OCI-LY1 (cell line): ENCODE results near the gene COPB2.
"Not testable (repeated sequence)": the region's sequence is repeated elsewhere in the genome, so short reads cannot be mapped to it uniquely, and the experiment has no call there.

ENCODE experiments used
- H2AFZ ChIP-seq: fragments of 200-600 bp; sonication (generic), shearing (Covaris generic); 2 replicates; pipeline ENCODE4 v1.6.0; 2014; ENCODE audit warnings: antibody characterized with exemption, mild to moderate bottlenecking, low read length
- H3F3A ChIP-seq: fragments of 200-600 bp; sonication (generic), shearing (Covaris generic); 2 replicates; pipeline ENCODE4 v1.6.0; 2014; ENCODE audit warnings: mild to moderate bottlenecking, antibody characterized with exemption, low read length, moderate library complexity; ENCODE audit not compliant: insufficient read depth
- H3K27ac ChIP-seq: fragments of 200-600 bp; sonication (generic); 2 replicates; pipeline ENCODE4 v1.5.1; 2014; ENCODE audit warnings: low read length, mixed run types, mild to moderate bottlenecking, low read depth; ENCODE audit not compliant: poor library complexity, severe bottlenecking
- H3K27me3 ChIP-seq: fragments of 200-600 bp; sonication (generic); 2 replicates; pipeline ENCODE4 v1.6.0; 2014; ENCODE audit warnings: antibody characterized with exemption, mild to moderate bottlenecking, low read length, moderate library complexity; ENCODE audit not compliant: insufficient read depth
- H3K36me3 ChIP-seq: fragments of 200-600 bp; sonication (generic); 2 replicates; pipeline ENCODE4 v1.6.1; 2014; ENCODE audit warnings: mild to moderate bottlenecking, antibody characterized with exemption, low read length, moderate library complexity, mixed read lengths; ENCODE audit not compliant: insufficient read depth
- H3K4me1 ChIP-seq: fragments of 200-600 bp; sonication (generic); 2 replicates; pipeline ENCODE4 v1.5.1; 2014; ENCODE audit warnings: mild to moderate bottlenecking, low read length, moderate library complexity; ENCODE audit not compliant: insufficient read depth, severe bottlenecking
- H3K4me2 ChIP-seq: fragments of 200-600 bp; sonication (generic), shearing (Covaris generic); 2 replicates; pipeline ENCODE4 v1.6.1; 2014; ENCODE audit warnings: low read length
- H3K4me3 ChIP-seq: fragments of 200-600 bp; sonication (generic); 2 replicates; pipeline ENCODE4 v1.5.1; 2014; ENCODE audit warnings: low read length, low read depth, mild to moderate bottlenecking, mixed read lengths; ENCODE audit not compliant: poor library complexity, severe bottlenecking
- H3K79me2 ChIP-seq: fragments of 200-600 bp; shearing (Covaris generic); 2 replicates; pipeline ENCODE4 v1.6.1; 2016; ENCODE audit warnings: mixed run types, low read length, mixed read lengths; ENCODE audit not compliant: insufficient read depth
- H3K9ac ChIP-seq: fragments of 200-600 bp; sonication (generic), shearing (Covaris generic); 2 replicates; pipeline ENCODE4 v1.6.1; 2014; ENCODE audit warnings: mild to moderate bottlenecking, low read length, mixed read lengths
- H3K9me2 ChIP-seq: fragments of 200-600 bp; sonication (generic), shearing (Covaris generic); 2 replicates; pipeline ENCODE4 v1.6.1; 2014; ENCODE audit warnings: low read depth, mild to moderate bottlenecking, low read length, mixed read lengths
- H3K9me3 ChIP-seq: fragments of 200-600 bp; shearing (Covaris generic); 2 replicates; pipeline ENCODE4 v1.6.1; 2014; ENCODE audit warnings: low read length, mixed read lengths
- H4K20me1 ChIP-seq: fragments of 200-600 bp; sonication (generic), shearing (Covaris generic); 2 replicates; pipeline ENCODE4 v1.6.0; 2016; ENCODE audit warnings: mild to moderate bottlenecking, low read length; ENCODE audit not compliant: insufficient read depth
- CTCF ChIP-seq: fragments of 200-600 bp; sonication (generic), shearing (Covaris generic); IDR thresholded peaks from 2 replicates; pipeline ENCODE4 v1.5.1; 2017; ENCODE audit warnings: mild to moderate bottlenecking, antibody characterized with exemption, low read length, moderate library complexity, mixed read lengths
- EZH2 ChIP-seq: fragments of 200-600 bp; sonication (generic), shearing (Covaris generic); IDR thresholded peaks from 2 replicates; pipeline ENCODE4 v1.8.0; 2017; ENCODE audit warnings: borderline replicate concordance, mixed run types, mild to moderate bottlenecking, antibody characterized with exemption, low read length, moderate library complexity, mixed read lengths

COPB2 gene

GRCh38 chr3:139414608-139415224 is 25.3 kb upstream of the COPB2 start:
- no peaks in the 10 kb centered on the region for H3K27me3 ChIP-seq
- no peak overlapping the region for H3K27ac ChIP-seq
- H3K36me3 ChIP-seq: no peaks in the 10 kb centered on the region
- H3K4me2 ChIP-seq: no peak overlapping the region
- H3F3A ChIP-seq: no peaks in the 10 kb centered on the region
- no peak overlapping the region for H2AFZ ChIP-seq
- H3K79me2 ChIP-seq: no peaks in the 10 kb centered on the region
- TF ChIP-seq EZH2 (no peak), CTCF (no peak)
- no peak overlapping the region for H3K9ac ChIP-seq
- H4K20me1 ChIP-seq: no peaks in the 10 kb centered on the region
- no peaks in the 10 kb centered on the region for H3K9me2 ChIP-seq
- H3K4me3 ChIP-seq: no peak overlapping the region
- no peaks in the 10 kb centered on the region for H3K4me1 ChIP-seq
- H3K9me3 ChIP-seq: no peaks in the 10 kb centered on the region

DNA sequence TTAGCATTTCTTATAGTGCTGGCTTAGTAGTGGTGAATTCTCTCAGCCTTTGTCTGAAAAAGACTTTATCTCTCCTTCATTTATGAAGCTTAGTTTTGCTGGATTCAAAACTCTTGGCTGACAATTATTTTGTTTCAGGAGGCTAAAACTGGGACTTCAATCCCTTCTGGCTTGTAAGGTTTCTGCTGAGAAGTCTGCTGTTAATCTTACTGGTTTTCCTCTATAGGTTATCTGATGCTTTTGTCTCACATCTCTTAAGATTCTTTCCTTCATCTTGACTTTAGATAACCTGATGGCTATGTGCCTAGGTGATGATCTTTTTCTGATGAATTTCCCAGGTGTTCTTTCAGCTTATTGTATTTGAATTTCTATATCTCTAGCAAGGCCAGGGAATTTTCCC is 23.4 kb upstream of the COPB2 start:
- not testable (repeated sequence) for H3K4me2 ChIP-seq, H4K20me1 ChIP-seq, H3K27me3 ChIP-seq, H3K9ac ChIP-seq, H3K9me3 ChIP-seq, H2AFZ ChIP-seq, H3K36me3 ChIP-seq, H3K79me2 ChIP-seq, H3K4me3 ChIP-seq, H3K9me2 ChIP-seq, H3K27ac ChIP-seq, H3F3A ChIP-seq, H3K4me1 ChIP-seq

DNA sequence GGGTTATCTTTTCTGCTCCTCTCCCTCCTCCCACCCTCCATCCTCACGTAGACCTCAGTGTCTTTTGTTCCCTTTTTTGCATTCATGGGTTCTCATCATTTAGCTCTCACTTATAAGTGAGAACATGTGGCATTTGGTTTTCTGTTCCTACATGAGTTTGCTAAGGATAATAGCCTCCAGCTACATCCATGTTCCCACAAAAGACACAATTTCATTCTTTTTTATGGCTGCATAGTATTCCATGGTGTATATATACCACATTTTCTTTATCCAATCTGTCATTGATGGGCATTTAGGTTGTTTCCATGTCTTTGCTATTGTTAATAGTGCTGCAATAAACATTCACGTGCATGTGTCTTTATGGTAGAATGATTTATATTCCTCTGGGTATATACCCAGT is 11.7 kb upstream of the COPB2 start:
- H3K9me2 ChIP-seq, H3K27me3 ChIP-seq, H3K4me1 ChIP-seq, H3K9ac ChIP-seq, H4K20me1 ChIP-seq, H3K4me3 ChIP-seq, H3K36me3 ChIP-seq, H3K79me2 ChIP-seq, H3K27ac ChIP-seq, H3F3A ChIP-seq, H3K4me2 ChIP-seq, H2AFZ ChIP-seq: not testable (repeated sequence)
- peaks cover 10% of the 10 kb centered on the region; the same call in 1 of the 2 replicates for H3K9me3 ChIP-seq

GRCh38 chr3:139396707-139397106 is 7.3 kb upstream of the COPB2 start:
- Histone ChIP-seq H3K9me2 (no peaks in the 10 kb centered on the region), H4K20me1 (0 out of 2 replicates have a peak, but pooled peaks cover 2% of the 10 kb centered on the region), H3K4me2 (no peak overlapping the region), H3K27me3 (no peaks in the 10 kb centered on the region), H3K79me2 (no peaks in the 10 kb centered on the region), H3K27ac (no peak overlapping the region), H3K4me3 (no peak overlapping the region), H3K36me3 (no peaks in the 10 kb centered on the region), H3K4me1 (no peaks in the 10 kb centered on the region), H3K9me3 (0 out of 2 replicates have a peak, but pooled peaks cover 2% of the 10 kb centered on the region), H3F3A (no peaks in the 10 kb centered on the region), H3K9ac (no peak overlapping the region), H2AFZ (no peak overlapping the region)
- TF ChIP-seq EZH2 (no peak), CTCF (no peak)
